Measurements from ENCODE around the gene SIRT7.
"Not testable (repeated sequence)": the region's sequence is repeated elsewhere in the genome, so short reads cannot be mapped to it uniquely, and the experiment has no call there.

Gene SIRT7

DNA sequence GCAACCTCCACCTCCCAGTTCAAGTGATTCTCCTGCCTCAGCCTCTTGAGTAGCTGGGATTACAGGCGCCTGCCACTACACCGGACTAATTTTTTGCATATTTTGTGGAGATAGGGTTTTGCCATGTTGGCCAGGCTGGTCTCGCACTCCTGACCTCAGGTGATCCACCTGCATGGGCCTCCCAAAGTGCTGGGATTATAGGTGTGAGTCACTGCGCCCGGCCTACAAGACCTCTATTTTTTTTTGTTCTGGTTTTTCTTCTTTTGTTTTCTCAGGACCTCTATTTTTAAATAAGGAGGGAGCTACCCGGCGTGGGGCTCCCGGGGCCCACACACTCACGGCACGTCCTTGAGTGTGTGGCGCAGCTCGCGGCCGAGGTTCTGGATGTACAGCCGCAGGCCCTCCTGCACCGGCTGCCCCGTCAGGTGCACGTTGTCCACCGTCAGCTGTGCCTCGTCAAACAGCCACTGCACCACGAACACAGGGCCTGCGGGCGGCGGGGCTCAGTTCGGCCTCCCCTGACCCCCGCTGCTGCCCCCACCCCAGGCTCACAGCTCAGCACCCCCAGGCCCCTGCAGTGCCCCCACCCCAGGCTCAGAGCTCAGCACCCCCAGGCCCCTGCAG is 37.2 kb upstream of the SIRT7 start:
- DNase-seq (ENCODE audit: low read depth in 2 of 2): no peak

DNA sequence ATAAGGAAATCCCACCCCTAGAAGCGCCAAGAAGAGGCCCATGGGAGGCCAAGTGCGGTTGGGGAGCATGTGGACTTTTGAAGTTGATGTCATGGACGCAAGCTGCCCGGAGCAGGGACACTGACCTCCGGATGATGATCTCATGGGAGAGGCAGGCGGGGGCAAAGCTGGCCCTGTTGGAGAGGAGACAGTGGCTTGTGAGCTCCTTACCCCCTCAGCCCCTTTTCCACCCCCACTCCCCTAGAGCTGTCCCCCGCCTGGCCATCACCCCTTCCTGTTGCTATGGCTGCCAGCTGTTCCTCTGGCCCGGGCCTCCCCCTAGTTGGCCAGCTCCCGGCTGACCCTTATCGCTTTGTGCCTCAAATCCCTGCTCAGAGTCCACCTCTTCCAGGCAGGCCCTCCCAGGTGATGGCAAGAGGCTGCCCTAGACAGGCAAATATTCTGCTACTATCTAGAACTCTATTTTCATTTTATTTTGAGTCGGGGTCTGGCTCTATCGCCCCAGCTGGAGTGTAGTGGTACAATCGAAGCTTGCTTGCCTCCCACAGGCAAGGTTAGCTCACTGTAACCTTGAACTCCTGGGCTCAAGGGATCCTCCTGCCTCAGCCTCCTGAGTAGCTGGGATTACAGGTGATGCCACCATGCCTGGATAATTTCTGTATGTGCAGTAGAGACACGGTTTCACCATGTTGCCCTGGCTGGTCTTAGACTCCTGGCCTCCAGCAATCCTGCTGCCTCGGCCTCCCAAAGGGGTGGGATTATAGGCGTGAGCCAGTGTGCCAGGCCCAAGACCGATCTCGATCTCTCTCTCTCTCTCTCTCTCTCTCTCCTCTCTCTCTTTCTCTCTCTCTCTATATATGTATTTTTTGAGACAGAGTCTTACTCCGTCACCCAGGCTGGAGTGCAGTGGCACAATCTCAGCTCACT is 36.4 kb upstream of the SIRT7 start:
- no peak for DNase-seq (ENCODE audit: low read depth in 2 of 2)

DNA sequence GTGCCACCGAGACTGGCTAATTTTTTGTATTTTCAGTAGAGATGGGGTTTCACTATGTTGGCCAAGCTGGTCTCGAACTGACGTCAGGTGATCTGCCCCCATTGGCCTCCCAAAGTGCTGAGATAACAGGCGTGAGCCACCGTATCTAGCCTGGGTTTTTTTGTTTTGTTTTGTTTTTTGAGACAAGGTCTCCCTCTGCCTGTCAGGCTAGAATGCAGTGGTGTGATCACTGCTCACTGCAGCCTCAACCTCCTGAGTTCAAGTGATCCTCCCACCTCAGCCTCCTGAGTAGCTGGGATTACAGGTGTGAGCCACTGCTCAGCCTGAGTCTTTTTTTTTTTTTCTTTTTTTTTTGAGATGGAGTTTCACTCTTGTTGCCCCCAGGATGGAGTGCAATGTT is 35.5 kb upstream of the SIRT7 start:
- DNase-seq (ENCODE audit: low read depth in 2 of 2): not testable (repeated sequence)

DNA sequence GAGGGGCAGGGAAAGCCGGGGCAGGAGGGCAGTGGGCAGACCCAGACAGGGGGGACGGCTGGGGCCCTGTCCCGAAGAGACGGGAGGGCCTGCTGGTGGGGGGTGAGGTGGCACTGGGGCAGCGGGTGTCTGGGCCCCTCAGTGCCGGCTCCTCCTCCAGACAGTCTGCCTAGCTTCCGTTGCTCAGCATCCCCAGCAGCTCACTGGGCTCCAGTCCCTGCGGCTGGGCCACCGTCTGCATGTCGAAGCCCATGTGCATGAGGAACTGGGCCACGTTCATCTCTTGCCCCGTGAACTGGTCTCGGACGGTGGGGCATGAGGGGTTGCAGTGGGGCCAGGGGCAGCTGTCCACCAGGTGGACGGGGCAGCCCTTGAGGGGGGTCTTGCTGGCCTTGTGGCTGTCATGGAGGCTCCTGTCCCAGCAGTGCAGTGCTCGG is 34.8 kb upstream of the SIRT7 start:
- DNase-seq (ENCODE audit: low read depth in 2 of 2): no peak

DNA sequence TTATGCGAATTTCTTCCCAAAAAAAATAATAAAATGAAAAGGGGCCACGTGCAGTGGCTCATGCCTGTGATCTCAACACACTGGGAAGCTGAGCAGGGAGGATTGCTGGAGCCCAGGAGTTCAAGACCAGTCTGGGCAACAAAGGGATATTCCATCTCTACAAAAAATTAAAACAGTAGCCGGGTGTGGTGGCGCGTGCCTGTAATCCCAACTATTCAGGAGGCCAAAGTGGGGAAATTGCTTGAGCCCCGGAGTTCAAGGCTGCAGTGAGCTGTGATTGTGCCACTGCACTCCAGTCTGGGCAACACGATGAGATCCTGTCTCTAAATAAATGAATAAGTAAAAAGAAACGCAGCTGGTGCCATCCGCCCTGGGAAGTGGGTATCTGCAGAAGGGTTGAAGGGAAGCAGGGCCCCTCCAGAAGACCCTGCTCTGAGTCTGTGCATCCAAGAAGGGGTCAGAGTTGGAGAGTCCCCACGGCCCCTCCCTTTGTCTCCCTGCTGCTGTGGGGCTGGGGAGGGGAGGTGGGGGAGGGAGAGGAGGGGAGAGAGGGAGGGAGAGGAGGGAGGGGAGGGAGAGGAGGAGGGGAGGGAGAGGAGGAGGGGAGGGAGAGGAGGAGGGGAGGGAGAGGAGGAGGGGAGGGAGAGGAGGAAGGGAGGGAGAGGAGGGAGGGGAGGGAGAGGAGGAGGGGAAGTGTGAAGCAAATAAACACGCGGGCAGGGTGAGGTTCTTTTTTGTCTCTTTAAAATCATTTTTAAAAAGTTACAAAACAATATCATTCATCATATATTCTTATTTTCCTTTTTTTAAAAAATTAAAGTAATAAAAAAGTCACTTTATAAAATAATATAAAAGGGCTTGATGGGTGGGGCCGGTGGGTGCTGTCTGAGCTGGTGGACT is 34.1 kb upstream of the SIRT7 start:
- no peak for DNase-seq (ENCODE audit: low read depth in 2 of 2)

DNA sequence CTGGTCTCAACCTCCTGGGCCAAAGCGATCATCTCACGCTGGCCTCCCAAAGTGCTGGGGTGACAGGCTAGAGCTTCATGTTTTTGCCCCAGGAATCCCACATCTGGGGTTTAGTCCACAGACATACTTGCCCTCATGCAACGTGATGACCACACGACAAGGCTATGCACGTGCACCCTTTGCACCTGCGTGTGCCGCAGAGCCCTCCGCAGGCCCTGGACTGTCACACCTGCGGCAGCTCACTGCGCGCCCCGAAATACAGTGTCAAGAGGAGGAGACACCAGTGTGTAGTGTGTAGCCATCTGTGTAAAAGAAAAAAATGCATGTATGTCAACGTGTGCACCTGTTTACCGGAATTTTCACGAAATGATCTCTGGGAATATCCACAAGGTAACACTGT is 32.5 kb upstream of the SIRT7 start:
- DNase-seq (ENCODE audit: low read depth in 2 of 2): no peak

DNA sequence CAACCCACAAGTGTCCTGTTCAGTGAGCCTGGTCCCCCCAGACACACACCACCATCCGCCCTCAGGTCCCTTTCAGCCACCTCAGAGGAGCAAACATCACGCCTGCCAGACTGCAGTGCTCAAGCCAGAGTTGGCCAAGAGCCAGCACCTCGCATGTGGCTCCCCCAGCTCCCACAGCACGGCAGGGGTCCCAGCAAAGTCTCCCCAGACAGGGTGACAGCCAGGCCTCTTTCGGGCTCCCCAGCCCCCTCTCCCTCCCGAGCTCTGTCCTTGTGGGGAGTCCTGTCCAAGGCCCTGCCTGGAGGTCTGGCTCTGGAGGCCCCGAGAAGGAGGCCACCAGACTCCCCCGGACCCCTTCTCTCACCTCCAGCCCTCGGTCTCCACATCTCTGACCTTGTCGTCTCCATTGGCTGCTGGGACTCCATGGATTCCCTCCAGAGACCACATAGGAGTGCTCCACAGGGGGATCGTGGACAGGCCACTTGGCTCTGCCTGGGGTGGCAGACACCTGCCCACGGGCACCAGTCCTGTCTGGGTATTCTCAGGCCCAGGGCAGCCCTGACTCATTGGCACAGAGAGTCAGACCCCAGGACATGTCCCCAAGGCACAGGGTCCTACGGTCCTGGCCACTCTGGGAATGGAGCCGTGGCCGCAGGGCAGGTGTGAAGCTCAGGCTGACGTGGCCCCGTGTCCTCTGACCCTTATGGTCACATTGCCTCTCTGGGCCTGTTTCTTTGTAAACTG is 30.8 kb upstream of the SIRT7 start:
- DNase-seq (ENCODE audit: low read depth in 2 of 2): no peak

DNA sequence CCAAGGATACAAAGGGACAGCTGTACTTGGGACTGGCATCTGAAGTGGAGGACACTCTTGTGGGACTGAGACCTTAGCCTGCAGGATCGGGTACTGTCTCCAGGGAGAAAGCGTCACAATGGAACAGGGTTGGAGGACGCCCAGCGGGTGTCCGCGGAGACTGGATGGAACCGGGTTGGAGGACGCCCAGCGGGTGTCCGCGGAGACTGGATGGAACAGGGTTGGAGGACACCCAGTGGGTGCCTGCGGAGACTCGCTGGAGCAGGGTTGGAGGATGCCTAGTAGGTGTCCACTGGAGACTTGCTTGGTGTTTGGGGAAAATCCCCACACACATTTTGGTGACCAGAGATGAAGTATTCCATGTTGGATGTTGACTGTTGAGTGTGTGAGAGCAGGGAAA is 29.2 kb upstream of the SIRT7 start, which contains the start of gene MYADML2:
TSS of gene MYADML2 (minus strand) at position 45 of the 400 bp plus-strand sequence. CDS start 5,492 bp downstream, outside the sequence.
- no peak for DNase-seq (ENCODE audit: low read depth in 2 of 2)

DNA sequence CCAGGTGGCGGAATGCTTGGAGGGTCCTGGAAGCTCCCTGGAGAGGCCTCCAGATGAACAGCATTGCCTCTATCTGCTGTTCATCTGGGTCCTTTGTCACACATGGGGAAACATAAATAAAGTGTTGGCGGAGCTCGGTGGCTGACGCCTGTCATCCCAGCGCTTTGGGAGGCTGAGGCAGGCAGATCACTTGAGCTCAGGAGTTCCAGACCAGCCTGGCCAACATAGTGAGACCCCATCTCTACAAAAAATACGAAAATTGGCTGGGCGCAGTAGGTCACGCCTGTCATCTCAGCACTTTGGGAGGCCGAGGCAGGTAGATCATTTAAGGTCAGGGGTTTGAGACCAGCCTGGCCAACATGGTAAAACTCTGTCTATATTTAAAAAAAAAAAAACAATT is 26.9 kb upstream of the SIRT7 start:
- DNase-seq (ENCODE audit: low read depth in 2 of 2): no peak

DNA sequence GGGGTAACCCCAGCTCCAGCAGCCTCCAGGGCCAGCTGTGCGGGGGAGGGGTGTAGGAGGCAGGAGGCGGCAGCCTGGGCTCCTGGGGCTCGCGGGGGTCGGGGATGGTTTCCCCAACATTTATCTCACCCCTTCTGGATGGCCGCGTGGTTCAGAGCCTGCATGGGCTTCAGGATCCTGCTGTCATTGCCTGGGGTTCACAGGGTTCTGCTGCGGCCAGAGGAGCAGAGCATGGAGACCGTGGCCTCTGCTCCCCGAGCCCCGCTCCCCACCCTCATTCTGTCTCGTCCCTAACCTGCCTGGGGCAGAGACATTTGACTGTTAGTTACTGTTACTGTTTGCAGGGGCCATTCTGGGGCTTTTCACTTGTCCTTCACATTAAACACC is 24.2 kb upstream of the SIRT7 start:
- DNase-seq (ENCODE audit: low read depth in 2 of 2): no peak

DNA sequence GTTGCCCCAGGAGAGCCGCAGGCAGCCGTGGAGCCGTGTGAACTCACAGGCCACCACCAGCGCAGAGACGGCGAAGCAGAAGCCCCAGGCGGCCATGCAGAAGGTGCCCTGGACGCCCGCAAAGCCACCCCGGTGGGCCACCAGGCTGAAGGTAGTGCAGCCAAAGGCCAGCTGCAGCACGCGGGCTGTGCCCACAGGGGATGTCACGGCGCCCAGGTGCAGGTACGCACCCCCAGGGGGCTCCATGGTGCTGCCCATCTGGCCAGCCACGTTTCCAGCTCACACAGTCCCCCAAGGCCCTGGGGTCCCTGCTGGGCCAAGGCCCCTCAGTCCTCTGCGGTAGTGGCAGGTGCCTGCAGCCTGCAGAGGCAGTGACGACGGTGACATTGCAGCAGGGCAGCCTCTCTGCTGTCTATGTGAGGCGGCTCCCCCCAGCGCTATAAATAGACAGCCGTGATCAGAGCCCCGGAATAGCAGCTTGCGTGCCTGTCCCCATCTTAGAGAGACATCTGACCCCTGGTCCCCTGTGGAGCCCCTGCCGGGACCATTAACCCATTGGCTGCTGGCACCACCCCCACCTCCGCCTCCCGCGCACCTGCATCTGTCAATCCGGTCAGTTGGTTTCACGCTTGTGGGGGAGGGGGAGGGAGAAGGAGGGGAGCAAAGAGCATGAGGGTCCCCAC is 23.6 kb upstream of the SIRT7 start:
- DNase-seq (ENCODE audit: low read depth in 2 of 2): no peak

DNA sequence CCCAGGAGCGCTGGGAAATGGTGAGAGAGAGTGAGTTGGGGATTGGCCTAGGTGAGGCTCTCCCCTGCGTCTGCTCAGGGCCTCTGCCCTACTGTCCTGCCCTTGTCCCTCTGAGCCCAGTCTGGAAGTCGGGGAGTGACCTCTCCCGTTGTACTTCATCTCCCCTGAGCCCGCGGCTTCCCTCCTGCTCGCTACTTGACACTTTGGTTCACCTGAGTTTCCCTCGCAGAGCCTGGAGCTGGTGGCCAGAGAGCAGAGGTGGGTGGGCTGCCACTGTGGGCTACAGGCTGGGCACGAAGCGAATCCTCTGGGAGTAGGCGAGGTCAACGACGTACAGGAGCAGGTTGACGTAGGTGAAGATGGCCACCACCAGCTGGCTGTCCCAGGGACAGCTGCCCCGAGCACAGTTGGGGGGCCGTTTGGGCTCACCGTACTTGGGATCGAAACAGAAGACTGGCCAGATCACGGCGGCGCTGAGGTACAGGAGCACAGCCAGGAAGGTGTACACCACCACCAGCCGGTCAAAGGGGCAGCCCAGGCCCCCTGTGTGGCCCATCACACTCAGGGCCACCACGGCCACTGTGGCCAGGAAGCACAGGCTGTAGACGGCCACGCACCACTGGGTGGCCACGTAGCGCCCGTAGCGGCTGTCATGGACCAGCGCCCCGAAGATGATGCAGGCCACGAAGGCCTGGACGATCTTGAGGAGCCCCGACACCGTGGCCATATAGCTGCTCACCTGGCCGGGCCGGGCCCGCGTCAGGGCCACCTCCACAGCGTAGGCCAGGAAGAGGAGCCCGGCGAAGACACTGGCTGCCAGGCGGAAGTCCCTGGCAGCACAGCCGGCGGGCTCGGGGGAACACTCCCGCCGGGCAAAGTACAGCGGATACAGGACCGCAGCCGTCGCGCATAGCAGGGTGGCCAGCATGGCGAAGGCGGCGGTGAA is 22.8 kb upstream of the SIRT7 start:
- DNase-seq (ENCODE audit: low read depth in 2 of 2): no peak

DNA sequence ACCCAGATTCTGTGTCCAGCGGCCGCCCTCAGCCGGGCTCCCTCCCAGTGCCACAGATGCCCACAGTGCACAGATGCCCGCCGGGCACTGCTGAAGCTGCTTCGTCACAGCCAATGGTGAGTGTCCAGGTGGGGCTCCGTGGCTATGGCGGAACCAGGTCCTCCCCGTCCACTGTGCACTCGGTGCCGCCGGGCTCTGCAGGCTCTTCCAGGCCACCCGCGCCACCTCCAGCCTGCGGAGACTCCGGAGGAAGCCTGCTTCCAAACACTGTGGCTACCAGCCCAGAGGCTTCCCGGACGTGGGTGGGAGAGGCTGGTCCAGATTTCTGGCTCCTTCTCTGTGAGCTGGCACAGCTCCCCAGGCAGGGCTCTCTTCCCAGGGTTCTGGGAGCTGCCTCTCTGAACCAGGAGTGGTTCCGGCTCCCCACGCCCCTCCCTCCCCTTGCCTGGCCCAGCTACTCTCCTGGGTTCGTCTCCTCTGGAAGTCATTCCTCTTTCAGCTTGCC is 22.0 kb upstream of the SIRT7 start:
- DNase-seq (ENCODE audit: low read depth in 2 of 2): no peak

DNA sequence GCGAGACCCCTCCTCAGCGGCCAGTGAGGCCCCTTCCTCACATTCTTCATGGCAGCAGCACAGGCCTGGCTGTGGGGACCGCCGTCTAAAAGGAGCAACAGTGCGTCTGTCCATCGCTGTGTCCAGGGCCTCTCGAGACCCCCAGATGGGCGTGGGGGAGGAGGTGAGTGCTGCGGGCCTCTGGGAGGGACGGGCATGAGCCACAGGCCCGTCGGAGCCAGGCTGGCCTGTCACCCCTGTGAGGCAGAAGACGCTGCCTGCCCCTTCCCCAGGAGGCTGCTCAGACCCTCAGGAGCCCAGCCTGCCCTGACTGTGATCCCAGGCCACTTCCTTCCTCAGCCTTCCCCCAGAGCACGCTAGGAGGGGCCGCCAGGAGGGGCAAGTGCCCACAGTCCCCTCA is 21.2 kb upstream of the SIRT7 start:
- DNase-seq (ENCODE audit: low read depth in 2 of 2): no peak

DNA sequence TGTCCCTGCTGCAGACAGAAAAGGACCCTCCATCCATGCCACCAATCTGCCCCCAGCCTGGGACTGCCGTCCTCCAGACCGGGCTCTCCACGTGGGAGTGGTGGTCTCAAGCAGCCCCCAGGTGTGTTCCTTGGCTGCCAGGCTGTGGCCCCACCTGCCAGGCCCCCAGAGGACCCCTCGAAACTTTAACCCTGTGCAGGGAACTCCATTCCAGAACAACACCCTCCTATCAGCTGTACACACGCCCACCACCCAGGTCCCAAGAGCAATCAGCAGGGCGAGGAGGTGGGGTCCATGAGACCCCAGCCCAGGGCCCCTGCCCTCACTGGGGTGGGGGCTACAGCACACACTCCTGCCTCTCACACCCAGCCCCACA is 17.7 kb upstream of the SIRT7 start:
- no peak for DNase-seq (ENCODE audit: low read depth in 2 of 2)

DNA sequence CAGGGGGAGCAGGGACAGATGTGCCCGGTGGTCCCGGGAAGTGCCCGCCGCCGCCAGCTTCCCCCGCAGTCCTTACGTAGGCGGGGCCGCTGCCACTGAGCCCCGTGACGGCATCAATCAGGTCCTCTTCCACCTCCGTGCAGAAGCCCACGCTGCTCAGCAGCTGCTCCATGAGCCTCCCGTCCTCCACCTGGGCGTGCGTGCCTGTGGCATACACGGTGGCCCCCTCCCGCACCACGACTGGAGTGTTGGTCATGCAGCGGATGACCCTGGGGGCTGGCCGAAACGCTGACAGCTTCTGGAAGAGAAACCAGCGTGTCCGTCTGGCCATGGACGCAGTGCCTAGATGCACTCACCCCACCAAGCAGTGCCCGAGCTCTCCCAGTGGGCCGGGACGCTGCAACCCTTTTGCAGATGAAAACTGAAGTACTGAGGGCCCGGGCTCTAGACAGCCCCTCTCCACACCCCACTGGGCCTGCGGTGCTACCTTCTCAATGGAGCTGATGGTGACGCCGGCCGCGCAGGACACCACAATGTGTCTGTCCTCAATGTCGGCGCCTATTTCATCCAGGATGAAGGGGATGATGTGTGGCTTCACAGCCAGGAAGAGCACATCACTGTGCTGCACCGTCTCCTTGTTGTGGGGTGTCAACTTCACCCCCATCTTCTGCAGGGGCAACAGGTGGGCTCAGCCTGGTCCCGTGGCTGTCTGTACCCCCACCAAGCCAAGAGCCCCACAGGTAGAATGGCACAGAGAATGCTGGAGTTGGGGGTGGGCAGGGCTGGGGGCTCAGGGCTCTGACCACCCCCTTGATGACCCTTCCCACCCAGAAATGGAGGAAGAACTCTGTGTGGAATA is 17.1 kb upstream of the SIRT7 start:
- no peak for DNase-seq (ENCODE audit: low read depth in 2 of 2)

DNA sequence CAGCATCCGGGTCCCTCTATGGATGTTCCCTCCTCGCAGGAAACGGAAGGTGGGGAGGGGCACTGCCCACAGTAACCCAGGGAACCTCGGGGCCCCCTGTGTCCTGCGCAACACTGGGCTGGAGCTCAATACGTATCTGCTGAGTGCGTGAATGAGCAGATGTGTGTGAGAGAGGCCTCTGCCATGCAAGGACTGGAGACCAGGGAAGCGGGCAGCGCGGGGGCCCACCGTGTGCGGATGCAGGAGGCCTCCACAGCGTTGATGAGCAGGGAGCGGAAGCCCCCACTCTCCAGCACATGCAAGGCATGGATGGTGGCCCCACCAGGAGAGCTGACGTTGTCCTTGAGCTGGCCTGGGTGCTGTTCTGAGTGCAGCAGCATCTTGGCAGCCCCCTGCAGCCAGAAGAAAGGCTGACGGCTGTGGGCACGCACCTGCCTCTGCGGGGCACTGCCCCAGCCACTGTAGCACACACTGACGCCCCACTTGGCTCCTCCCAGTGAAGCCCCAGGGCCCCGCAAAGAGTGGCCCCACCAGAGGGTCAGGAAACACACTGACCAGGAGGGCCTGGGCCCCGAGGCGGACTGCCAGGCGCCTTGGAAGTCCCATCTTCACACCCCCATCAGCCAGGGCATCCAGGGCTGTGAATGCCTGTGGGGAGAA is 16.3 kb upstream of the SIRT7 start:
- DNase-seq (ENCODE audit: low read depth in 2 of 2): no peak

DNA sequence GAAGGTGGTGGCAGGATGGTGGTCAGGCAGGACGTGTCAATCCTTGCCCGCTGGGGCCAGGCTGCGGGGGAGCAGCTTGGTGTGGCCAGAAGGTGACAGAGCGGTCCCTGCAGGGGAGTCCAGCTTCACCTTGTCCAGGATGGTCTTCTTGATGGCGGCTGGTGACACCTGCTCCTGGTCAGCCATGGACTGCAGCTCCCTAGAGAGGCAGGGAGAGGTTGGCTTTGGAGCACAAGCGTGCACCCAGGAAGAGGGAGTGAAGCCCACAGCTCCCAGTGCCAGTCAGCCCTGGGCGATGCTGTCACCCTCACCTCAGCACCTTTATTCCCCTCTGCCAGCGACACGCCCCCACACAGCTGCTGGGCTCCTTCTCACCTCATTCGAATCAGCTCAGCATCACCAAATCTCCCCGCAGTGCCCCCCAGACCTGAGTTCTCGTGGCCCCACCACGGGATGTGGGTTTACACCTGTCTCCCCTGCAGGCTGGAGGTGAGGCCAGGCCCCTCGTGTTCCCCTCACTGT is 15.3 kb upstream of the SIRT7 start:
- no peak for DNase-seq (ENCODE audit: low read depth in 2 of 2)
